ENCODE measurements around the gene VPS13C. TPM values are rescaled to one million over a fixed set of nuclear protein-coding genes. Genes with fewer than 3 reads are reported as not detected.
A peak's percentile ranks its signal among the peaks of the same experiment; 100 is the strongest.

The VPS13C gene
- total and polyA plus RNA-seq, 2 experiments from 2014 or later, result 10.2 to 20.5 TPM

DNA sequence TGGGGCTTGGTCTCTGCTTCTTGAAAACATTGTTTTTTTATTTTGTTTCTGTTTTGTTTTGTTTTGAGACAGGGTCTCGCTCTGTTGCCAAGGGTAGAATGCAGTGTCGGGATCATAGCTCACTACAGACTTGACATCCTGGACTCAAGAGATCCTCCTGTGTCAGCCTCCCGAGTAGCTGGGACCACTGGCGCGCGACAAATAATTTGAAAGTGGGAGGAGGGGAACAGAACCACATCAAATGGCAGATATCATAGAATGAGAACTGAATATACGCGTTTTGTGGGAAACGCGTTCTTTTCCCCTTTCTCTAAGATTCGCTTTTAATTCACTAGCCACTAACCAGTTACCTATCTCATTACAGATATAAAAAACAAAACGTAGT, 641 bp upstream of the VPS13C start:
- TF ChIP-seq, protein P1, sequence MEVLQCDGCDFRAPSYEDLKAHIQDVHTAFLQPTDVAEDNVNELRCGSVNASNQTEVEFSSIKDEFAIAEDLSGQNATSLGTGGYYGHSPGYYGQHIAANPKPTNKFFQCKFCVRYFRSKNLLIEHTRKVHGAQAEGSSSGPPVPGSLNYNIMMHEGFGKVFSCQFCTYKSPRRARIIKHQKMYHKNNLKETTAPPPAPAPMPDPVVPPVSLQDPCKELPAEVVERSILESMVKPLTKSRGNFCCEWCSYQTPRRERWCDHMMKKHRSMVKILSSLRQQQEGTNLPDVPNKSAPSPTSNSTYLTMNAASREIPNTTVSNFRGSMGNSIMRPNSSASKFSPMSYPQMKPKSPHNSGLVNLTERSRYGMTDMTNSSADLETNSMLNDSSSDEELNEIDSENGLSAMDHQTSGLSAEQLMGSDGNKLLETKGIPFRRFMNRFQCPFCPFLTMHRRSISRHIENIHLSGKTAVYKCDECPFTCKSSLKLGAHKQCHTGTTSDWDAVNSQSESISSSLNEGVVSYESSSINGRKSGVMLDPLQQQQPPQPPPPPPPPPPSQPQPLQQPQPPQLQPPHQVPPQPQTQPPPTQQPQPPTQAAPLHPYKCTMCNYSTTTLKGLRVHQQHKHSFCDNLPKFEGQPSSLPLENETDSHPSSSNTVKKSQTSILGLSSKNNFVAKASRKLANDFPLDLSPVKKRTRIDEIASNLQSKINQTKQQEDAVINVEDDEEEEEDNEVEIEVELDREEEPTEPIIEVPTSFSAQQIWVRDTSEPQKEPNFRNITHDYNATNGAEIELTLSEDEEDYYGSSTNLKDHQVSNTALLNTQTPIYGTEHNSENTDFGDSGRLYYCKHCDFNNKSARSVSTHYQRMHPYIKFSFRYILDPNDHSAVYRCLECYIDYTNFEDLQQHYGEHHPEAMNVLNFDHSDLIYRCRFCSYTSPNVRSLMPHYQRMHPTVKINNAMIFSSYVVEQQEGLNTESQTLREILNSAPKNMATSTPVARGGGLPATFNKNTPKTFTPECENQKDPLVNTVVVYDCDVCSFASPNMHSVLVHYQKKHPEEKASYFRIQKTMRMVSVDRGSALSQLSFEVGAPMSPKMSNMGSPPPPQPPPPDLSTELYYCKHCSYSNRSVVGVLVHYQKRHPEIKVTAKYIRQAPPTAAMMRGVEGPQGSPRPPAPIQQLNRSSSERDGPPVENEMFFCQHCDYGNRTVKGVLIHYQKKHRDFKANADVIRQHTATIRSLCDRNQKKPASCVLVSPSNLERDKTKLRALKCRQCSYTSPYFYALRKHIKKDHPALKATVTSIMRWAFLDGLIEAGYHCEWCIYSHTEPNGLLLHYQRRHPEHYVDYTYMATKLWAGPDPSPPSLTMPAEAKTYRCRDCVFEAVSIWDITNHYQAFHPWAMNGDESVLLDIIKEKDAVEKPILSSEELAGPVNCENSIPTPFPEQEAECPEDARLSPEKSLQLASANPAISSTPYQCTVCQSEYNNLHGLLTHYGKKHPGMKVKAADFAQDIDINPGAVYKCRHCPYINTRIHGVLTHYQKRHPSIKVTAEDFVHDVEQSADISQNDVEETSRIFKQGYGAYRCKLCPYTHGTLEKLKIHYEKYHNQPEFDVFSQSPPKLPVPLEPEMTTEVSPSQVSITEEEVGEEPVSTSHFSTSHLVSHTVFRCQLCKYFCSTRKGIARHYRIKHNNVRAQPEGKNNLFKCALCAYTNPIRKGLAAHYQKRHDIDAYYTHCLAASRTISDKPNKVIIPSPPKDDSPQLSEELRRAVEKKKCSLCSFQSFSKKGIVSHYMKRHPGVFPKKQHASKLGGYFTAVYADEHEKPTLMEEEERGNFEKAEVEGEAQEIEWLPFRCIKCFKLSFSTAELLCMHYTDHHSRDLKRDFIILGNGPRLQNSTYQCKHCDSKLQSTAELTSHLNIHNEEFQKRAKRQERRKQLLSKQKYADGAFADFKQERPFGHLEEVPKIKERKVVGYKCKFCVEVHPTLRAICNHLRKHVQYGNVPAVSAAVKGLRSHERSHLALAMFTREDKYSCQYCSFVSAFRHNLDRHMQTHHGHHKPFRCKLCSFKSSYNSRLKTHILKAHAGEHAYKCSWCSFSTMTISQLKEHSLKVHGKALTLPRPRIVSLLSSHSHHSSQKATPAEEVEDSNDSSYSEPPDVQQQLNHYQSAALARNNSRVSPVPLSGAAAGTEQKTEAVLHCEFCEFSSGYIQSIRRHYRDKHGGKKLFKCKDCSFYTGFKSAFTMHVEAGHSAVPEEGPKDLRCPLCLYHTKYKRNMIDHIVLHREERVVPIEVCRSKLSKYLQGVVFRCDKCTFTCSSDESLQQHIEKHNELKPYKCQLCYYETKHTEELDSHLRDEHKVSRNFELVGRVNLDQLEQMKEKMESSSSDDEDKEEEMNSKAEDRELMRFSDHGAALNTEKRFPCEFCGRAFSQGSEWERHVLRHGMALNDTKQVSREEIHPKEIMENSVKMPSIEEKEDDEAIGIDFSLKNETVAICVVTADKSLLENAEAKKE (CRISPR knock-in tag; IDR thresholded peaks at IDR 0.05), result no peak
- TF ChIP-seq ZNF331 (CRISPR knock-in tag; IDR thresholded peaks at IDR 0.05; ENCODE audit: low read depth) (no peak), STAT1 (IDR thresholded peaks at IDR 0.05; ENCODE audit: unreplicated experiment) (no peak), NANOG (IDR thresholded peaks at IDR 0.05; ENCODE audit: borderline replicate concordance) (no peak), REST (IDR thresholded peaks at IDR 0.05; ENCODE audit: unreplicated experiment) (no peak), EZH2phosphoT487 (IDR thresholded peaks at IDR 0.05; ENCODE audit: unreplicated experiment) (no peak), CREB1 (CRISPR knock-in tag; IDR thresholded peaks at IDR 0.05; ENCODE audit: low read depth) (no peak), JUNB (IDR thresholded peaks at IDR 0.05; ENCODE audit: unreplicated experiment) (no peak), POLR2AphosphoS5 (IDR thresholded peaks at IDR 0.05; ENCODE audit: low read depth) (no peak)
- peaks cover 9% of the 10 kb centered on the region for H3K4me1 ChIP-seq (ENCODE audit: insufficient read depth)
- peak overlapping the region; percentile 93 for H3K4me3 Mint-ChIP-seq
- no peaks in the 10 kb centered on the region for H3K36me3 ChIP-seq (ENCODE audit: insufficient read depth)
- H4K20me1 ChIP-seq (replicated peaks; ENCODE audit: insufficient read depth), result no peaks in the 10 kb centered on the region; the same call in 1 of the 2 replicates
- H3K4me3 ChIP-seq, result peak overlapping the region; percentile 84
- DNase-seq (ENCODE audit: low spot score), result no peak
- no peak for ATAC-seq
- no peaks in the 10 kb centered on the region; the same call in 2 of the 3 replicates for H3K36me3 Mint-ChIP-seq (ENCODE audit: low read depth)
- H3K27ac ChIP-seq (ENCODE audit: low read depth), result no peak overlapping the region
- peak overlapping the region; percentile 98 for H2AFZ ChIP-seq
- H3K27me3 Mint-ChIP-seq (ENCODE audit: insufficient read depth, low read depth, poor library complexity), result peaks cover 33% of the 10 kb centered on the region
- peaks cover 6% of the 10 kb centered on the region; the same call in 1 of the 3 replicates for H3K4me1 Mint-ChIP-seq
- H3K9me3 Mint-ChIP-seq, result no peaks in the 10 kb centered on the region
- peaks cover 22% of the 10 kb centered on the region for H3K79me2 ChIP-seq (replicated peaks; ENCODE audit: insufficient read depth)
- no peaks in the 10 kb centered on the region for H3K9me2 ChIP-seq (ENCODE audit: insufficient read depth)
- H3K27me3 ChIP-seq (ENCODE audit: insufficient read depth), result peaks cover 59% of the 10 kb centered on the region
- H3K27ac Mint-ChIP-seq, result no peak overlapping the region
- peak overlapping the region; percentile 89 for H3K4me2 ChIP-seq
- H3F3A ChIP-seq (replicated peaks; ENCODE audit: low read depth), result no peaks in the 10 kb centered on the region

All from GM23338 (cell line).